Inflammatory macrophage treated with lipopolysaccharide for 4 hours (primary cell): ENCODE results near the gene ADH4.
"Not testable (repeated sequence)": the region's sequence is repeated elsewhere in the genome, so short reads cannot be mapped to it uniquely, and the experiment has no call there.

ENCODE experiments used
- DNase-seq: peaks from one replicate; pipeline ENCODE4 v3.0.0-alpha.2; 2020

Gene ADH4

GRCh38 chr4:99131378-99131777 lies 12.7 kb downstream of the ADH4 start:
- no peak for DNase-seq

DNA sequence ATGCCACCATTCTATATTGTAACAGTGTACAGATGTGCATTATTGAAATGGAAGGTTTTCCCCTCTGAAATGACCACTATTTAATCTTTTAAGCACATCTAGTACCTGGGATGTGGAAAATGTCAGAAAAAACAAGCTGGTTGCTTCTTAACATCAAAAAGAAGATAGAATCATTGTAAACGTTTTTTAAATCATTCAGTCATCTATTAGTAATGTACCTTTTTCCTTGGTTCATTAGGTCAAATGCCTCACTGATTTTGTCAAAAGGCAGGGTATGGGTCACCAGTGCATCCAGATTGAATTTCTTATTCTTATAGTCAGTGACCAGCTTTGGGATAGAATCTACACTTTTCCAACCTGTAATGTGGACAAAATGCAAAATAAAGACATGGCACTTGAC lies 17.7 kb downstream of the ADH4 start:
- DNase-seq: no peak

- DNase-seq: no peak
Observed at GRCh38 chr4:99121008-99121407, 23.1 kb downstream of the ADH4 start.

DNA sequence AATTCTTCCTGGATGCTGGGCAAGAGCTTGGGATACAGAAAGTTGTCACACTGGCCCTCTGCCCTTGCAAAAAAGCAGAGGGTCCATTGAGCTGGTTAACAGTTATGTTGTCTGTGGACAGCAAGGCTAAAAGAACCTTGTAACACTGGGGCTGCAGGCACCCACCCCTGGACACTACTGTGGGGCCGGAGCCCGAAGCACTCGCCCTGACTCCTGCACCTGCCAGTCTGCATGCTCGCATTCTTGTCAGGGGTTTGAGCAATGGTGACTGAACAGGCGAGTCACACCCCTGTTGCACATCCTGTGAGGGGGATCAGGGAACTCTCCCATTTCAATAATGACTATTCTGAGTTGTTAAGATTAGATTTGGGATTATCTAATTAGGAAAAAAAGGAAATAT lies 23.6 kb downstream of the ADH4 start:
- DNase-seq: no peak

DNA sequence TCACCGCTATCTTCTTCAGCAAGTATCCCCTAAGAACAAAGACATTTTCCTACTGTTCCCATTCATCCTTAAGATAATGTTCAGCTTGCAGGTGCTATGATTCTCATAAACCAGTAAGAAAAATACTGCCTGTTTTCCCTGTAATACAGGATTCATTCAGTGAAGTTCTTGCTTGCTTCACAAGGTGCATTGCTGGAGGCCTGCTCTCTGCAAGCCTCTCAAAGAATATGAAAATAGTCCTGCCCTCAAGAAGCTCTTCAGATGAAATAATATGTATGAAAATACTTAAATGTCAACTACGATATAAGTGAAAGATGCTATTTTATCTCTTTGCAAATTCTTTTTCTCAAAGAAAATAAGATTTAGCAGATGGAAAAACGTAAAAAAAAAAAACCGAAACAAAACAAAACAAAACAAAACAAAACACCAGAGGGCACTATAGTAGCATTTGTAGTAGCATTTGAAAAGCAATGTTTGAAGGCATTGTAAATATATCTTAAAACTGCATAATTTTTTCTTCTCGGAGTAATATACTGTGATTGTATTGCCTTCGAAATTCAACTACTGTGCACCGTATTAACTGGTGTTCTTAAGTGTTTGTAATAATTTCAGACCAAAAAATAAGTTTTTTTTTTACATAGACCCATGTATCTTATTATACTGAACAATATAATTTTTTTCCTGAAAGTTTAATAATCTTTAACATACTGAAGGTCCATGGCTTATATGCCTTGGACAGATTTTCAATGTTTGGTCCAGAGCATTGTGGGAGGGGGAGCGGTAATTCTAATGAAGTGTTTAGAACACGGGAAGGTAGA lies 26.0 kb downstream of the ADH4 start:
- DNase-seq: peak; percentile 12

DNA sequence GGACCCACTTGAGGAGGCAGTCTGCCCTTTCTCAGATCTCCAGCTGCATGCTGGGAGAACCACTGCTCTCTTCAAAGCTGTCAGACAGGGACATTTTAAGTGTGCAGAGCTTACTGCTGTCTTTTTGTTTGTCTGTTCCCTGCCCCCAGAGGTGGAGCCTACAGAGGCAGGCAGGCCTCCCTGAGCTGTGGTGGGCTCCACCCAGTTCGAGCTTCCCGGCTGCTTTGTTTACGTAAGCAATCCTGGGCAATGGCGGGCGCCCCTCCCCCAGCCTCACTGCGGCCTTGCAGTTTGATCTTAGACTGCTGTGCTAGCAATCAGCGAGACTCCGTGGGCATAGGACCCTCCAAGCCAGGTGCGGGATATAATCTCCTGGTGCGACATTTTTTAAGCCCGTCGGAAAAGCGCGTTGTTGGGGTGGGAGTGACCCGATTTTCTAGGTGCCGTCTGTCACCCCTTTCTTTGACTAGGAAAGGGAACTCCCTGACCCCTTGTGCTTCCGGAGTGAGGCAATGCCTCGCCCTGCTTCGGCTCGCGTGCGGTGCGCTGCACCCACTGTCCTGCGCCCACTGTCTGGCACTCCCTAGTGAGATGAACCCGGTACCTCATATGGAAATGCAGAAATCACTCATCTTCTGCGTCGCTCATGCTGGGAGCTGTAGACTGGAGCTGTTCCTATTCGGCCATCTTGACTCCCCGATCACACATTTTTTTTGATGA lies 26.8 kb downstream of the ADH4 start:
- not testable (repeated sequence) for DNase-seq

GRCh38 chr4:99109286-99109685 lies 34.8 kb downstream of the ADH4 start:
- not testable (repeated sequence) for DNase-seq

GRCh38 chr4:99104153-99104552 lies 39.9 kb downstream of the ADH4 start:
- DNase-seq: no peak

DNA sequence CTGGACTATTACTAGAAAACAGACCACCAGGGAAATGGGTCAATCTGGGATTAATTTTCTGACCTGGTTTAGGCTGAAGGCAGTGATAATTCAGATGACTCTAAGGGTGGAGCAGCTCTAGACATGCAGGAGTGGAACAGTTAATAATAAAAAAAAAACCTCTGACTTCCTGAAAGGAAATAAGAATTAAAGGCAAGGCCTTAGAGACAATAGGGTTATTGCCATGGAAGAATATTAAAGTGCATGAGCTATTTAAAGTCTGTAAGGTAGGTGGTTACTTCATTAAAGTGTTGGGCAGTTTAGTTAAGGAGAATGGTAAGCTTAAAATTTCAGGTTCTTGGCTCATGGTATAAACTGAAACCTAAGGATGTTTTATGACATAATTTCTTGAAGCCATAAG lies 40.9 kb downstream of the ADH4 start:
- DNase-seq: no peak

DNA sequence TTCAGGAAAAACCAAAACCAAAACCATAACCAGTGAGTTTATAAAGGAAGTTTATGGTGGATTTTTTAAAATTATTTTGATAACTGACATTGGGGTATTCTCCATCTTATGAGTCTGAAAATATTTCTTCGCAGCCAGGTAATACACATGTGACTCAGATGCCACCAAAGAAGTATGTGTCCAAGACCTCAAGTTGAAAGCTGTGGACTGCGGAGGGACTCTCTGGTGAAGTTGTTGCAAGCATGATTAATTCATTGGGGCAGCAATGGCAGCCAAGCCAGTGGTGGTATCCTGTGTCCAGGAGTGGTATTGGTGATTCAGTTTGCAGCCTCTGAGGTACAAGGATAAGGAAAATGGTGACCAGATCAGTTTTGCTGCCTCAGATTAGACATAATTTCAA lies 41.5 kb downstream of the ADH4 start:
- DNase-seq: no peak

GRCh38 chr4:99100876-99101275 lies 43.2 kb downstream of the ADH4 start:
- no peak for DNase-seq

DNA sequence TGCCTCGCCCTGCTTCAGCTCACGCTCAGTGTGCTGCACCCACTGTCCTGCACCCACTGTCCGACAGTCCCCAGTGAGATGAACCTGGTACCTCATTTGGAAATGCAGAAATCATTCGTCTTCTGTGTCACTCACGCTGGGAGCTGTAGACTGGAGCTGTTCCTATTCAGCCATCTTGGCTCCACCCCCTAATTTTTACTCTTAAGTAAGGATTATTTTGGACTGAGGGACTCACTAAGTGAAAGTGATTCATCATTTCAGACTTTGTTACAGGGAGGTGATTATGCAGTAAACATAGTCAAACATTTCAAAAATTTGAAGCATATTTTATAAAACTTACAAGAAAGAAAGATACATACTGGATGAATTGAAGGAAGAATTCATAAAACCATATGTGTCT lies 44.3 kb downstream of the ADH4 start:
- not testable (repeated sequence) for DNase-seq

GRCh38 chr4:99099311-99099710 lies 44.8 kb downstream of the ADH4 start:
- DNase-seq: no peak

DNA sequence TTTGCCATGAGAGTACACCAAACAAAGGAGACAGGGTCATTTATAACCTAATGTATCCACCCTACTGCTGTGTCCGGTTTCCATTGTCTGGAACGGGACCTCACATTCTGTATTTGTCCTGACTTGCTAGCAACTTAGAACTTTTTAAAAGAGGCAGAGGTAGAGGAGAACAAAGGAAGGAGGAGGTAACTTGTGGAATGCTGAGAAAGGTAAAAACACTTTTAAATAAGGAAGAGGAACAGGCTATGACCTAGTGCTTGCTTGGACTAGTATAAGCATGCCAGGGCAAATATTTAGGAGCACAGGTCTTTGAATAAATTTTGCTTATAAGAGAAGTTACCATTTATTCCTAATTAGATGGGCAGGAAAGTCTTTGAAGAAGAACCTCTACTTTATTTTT lies 52.3 kb downstream of the ADH4 start:
- not testable (repeated sequence) for DNase-seq

DNA sequence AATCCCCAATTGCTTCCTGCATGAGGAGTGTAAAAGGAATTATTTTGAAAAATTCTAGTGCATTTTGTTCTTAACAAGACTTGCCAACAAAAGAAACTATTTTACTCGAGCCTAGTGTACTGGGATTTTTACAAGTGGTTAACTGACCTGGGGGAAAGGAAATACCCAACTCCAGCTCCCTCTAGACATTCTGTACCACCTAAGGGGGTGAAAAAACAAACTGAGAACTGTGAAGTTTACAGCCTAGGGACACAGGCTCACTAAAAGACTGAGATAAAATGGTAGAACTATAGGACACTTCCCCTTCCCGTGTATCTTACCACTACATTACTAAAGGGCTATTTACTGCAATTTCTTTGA lies 52.9 kb downstream of the ADH4 start:
- no peak for DNase-seq

GRCh38 chr4:99090481-99091215 lies 53.4 kb downstream of the ADH4 start:
- DNase-seq: no peak

- DNase-seq: peak; percentile 82
Observed at GRCh38 chr4:99088481-99089365, 55.4 kb downstream of the ADH4 start, which contains the start of gene ADH5. Gene ADH5, minus strand, starts transcription at chr4:99088788. Its CDS starts 88 bp downstream, at chr4:99088700.

GRCh38 chr4:99088023-99088449 lies 56.1 kb downstream of the ADH4 start:
- DNase-seq: peak; percentile 73

- no peak for DNase-seq
Observed at GRCh38 chr4:99084595-99084994, 59.5 kb downstream of the ADH4 start.

- DNase-seq: no peak
Observed at GRCh38 chr4:99082192-99082591, 61.9 kb downstream of the ADH4 start.

- DNase-seq: not testable (repeated sequence)
Observed at GRCh38 chr4:99080869-99081268, 63.2 kb downstream of the ADH4 start.

GRCh38 chr4:99079625-99080295 lies 64.3 kb downstream of the ADH4 start:
- no peak for DNase-seq
